GM18520 (cell line): ENCODE measurements around the gene PGF.

Experiments used
- ATAC-seq: cut with Tn5 transposase; IDR thresholded peaks from one replicate; pipeline ENCODE4 v1.9.1; 2021; ENCODE audit not compliant: unreplicated experiment

The PGF gene

GRCh38 chr14:74979029-74979428 lies 23.6 kb upstream of the PGF start:
- ATAC-seq: no peak

GRCh38 chr14:74978416-74978947 lies 23.1 kb upstream of the PGF start:
- no peak for ATAC-seq

DNA sequence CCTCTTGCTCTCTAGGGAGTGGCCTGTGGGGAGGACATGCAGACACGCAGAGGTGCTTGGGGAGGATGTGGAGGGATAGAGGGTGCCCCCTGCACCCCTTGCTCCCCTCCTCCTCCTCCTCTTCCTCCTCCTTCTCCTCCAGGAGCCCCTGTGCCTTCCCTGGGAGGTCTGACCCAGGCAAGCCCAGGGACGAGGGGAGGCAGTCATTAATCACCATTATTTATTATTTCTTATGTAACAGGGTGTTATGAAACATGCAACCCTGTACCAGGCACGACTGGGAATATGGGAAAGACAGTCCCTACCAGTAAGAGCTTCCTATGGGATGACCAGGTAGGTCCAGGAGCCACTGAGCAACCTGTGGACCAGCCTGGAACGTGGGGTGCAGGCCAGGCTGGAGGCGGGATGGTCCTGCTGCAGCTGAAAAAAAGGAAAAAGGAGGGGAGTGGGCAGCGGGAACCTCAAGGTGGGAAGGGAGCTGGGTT lies 22.5 kb upstream of the PGF start:
- no peak for ATAC-seq

GRCh38 chr14:74977164-74977900 lies 21.9 kb upstream of the PGF start:
- ATAC-seq: no peak

DNA sequence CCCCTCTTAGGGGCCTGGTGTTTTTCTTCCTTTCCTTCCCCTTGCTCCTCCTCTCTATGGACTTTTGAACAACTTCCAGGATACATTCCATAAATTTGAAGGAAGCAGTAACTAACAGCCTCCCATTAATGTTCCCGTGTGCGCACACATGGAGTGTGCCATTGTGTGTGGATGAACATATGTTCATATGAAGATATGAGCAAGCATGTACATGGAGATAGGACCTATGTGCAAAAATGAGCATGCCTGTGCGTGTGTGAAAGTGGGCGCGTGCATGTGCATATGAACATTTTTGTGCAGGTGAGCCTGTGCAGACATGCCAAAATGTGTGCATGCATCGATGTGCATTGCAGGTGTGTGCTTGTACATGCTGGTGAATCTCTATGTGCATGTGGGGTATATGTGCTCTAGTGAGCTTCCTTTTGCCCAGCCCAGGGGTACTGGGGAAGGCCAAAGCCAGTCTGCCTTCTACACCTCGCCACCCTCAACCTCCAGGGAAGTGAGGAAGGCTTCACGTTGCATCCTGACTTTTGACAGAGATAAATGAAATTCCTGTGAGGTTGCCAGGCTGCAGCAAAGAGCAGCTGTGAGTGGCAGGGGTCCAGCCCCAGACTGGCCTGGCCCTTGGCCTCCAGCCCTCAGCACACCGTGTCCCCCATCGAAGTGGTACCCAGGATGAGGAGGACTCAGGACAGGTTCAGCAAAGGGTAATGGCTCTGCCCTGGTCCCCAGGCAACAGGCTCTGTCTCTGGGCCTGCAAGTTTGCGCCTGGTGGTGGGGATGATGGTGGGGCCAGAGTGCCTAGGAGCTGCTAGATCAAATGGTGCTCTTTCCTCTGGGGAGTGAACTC lies 21.1 kb upstream of the PGF start:
- ATAC-seq: no peak

DNA sequence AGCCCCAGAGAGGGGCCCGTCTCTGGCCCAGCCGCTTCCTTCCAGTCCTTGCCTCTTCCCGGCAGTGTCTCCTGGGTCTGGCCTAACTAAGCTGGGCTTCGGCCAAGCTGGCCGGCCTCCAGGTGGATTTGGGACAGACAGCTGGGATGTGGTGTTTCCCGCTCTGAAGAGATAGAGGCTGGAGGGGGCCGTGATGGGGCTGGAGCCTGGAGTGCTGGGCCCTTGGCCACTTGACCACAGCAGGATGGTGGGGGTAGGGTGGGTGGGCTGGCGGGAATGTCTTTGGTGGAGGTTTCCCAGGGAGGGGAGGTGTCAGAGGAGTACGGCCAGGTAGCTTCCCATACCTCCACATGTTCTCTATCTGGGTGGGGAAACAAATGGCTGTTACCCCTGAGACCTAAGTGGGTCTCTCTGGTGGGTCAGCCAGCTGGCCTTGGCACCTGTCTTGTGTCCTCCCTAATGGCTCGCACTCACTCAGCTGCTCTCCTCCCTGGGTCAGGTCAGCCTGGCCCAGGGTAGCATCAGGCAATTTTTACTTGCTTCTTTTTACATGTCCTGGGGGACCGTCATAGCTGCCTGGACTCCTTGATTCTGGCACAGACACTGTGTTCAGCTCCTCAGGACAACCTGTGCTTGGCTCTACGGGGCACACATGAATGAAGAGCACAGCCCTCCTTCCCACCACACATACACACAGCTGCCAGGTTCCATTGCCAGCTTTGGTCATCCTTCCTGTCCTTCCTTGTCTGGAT lies 19.8 kb upstream of the PGF start:
- ATAC-seq: no peak

DNA sequence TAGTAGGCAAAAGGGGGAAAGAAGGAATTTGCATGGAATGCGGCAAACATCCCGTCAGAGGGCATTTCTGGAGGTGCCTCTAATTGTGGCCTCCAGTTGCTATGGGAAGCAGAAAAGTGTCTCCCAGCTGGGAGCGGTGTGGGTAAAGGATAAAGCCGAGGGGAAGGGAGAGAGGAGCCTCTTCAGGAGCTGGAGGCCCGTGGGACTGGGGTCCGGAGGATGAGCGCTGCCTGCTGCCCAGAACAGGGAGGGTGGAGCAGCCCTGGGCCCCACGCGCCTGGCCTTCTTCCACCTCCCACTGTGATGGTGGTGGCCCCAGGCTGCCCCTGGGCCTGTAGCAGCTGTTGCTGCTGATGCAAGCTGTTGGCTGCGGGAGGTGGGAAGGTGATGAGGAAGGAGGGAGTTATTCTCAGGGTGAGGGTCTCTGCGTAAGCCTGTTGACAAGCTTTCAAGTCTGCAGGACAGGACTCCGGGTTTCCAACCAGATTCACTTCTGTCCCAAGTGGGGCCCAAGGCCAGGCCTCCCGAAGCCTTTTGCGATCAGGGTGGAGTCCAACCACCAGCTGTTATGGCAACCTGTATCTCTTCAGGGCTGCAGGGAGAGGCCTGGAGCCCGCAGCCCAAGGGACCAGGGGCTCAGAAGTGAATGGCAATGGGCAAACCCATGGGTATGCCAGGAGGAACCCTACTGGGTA lies 19.1 kb upstream of the PGF start:
- ATAC-seq: no peak

DNA sequence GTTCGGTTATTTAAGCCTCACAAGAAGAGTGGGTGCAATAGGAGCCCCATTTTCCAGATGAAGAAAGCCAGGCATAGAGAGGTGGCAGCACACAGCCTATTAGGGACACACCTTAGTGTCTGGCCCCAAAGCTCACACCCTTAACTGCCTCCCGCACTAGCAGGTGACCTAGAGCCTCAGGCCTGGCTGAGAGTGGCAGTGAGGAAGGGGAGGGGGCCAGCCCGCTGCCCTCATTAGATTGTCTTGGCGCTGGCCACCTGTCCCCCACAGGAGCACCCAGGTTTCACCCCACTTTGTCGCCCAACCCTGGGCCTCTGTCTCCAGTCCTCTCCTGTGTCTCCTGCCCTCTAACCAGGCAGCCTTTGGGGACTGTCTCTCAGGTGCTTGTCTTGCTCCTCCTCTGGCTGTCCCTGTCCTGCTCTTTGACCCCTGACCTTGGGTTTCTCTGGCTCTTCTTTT lies 18.5 kb upstream of the PGF start:
- ATAC-seq: no peak

GRCh38 chr14:74973003-74973653 lies 17.7 kb upstream of the PGF start:
- ATAC-seq: no peak

DNA sequence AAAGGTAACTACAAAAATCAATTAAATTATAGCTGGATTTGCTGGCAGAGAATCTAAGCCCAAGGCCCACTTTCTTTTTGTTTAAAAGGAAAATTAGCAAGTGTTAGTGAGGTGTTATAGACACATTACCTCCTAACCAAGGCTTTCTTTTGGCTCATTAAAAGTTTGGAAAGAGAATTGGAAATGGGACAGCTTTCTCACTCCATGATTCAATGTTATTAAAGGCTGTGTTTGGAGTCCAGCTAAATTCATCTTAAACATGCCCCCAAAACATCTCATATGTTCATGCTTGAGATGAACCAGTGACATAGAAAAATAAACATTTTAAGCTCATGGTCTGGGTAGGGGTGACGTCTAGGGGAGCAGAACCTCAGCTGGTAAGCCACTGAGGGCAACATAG lies 13.4 kb upstream of the PGF start:
- no peak for ATAC-seq

DNA sequence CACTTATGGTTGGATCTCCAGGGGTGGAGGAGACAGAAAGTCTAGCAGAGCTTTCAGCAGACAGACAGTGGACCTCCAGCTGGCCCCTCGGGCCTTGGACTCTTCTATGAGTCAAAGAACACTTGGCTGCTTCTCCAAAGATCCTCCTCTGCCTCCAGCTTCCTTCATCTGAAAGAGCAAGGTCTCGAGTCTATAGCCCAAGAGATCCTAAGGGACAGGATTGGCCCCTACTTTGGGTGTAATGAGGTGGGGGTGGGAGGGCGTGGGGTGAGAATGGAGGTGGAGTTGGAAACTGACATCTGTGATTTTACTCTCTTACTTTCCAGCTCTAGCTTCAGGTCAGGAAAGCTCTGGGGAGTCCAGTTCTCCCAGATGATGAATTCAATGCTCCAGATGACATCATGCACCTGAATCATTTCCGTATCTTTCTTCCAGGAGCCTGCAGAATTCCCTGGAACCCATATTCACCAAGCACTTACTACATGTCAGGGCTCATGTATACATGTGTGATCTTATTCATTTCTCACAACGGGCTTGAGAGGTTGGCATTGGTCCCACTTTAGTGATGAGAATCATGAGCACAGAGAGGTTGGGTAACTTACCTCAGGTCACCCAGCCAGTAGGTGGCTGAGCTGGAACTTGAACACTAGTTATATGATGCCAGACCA lies 10.2 kb upstream of the PGF start:
- ATAC-seq: no peak

GRCh38 chr14:74964787-74965485 lies 9.5 kb upstream of the PGF start:
- no peak for ATAC-seq

DNA sequence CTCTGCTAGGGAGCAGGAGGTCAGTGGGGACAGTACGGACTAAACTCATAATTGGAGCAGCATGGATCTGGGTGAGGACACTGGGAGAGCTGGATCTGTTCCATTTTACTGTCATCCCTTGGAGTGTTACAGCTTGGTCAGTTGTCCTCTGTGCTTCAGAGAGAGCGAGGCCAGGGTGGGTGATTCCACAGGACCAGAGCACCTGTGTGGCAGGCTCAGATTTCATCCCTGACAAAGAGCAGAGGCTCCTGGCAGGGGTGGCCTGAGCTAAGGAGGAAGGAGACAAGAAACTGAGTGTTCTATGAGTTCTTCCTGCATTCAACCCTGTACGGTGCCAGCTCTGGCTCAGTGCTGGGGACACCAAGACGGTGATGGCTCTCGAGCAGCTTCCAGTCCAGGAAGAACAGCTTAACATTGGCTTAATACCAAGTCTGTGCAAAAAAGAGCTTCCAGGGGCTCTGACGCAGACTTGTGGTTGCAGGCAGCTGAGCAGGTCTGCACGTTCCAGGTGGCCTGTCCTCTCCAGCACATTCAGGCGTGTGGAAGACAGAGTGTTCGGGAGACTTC lies 8.4 kb upstream of the PGF start:
- no peak for ATAC-seq

DNA sequence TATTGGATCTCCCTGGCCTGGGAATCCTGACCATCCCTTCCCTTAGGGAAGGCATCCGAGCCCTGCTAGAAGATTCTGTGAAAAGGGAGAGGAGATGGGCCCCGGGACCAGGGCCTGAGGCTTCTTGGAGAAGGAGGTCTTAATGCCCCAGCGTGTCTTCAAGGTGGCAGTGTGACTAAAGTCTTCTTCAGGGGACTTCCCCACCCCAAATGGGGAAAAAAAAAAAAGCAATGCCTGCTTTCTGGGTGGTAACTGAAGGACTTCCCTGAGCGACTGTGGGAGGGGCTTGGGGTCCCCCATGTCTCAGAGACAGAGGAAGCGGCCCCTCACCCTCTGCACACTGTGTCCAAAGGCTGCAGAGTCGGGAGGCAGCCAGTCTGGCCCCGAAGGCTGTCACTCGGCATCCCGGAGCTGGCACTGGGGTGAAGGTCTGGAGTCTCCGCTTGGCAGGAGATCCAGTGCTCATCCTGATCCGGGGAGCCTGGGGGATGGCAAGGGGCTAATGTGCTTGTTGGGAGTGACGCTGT lies 7.8 kb upstream of the PGF start:
- no peak for ATAC-seq

DNA sequence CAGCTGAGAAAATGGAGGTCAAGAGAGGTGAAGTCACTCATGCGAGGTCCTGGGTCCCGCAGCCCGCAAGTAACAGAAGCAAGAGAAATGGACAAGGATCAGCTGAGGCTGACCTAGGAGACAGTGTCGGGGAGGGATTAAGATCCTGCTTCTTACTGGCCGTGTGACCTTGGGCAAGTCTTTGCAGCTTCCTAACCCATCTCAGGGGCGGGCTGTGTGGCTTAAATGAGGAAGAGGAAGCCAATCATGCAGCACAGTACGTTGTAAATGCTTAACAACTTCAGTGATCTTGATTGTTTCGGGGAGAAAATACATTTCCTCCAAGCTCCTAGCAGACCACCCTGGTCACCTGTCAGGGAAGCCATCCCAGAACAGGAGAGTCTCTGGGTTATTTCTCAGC lies 7.1 kb upstream of the PGF start:
- no peak for ATAC-seq

DNA sequence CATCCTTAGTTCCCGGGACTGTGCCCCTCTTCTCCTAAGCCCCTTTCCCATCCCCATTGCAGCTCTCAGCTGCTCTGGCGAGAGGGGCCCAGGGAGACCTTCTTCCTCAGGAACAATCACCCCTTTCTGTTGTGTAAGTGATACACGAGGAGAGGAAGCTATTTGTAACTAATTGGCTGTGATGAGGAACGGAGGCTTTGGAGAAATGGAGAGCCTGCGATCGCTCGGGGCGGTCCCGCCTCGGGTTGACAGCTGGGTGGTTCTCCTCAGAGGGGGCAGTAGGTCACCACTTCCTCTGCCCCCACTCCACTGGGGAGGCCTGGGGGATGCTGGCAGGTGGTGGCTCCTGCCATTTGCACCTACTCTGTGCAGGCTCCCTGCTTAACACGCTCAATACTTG lies 6.6 kb upstream of the PGF start:
- no peak for ATAC-seq

GRCh38 chr14:74961238-74961911 lies 6.0 kb upstream of the PGF start:
- ATAC-seq: no peak

DNA sequence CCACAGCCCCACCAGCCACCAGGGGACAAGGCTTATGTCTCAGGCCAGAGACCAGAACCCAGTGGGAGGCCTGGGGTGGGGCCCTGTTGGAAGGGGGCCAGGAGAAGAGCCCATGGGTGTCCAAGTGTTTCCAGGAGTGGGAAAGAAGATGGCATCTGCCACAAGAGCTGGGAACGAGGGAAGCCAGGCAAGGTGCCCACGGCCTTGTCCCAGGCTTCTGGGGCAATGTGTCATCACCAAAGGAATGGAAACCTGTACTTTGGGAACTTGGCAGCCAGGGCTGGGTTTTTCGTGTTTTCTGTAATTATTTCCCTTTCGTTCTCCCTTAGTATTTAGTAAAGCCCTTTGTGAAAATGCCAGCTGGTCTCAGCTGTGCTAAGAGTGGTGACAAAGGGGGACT lies 5.3 kb upstream of the PGF start:
- no peak for ATAC-seq
